ENCODE data around the gene B3GAT3. TPM values are rescaled to one million over a fixed set of nuclear protein-coding genes. Genes with fewer than 3 reads are reported as not detected.
A peak's percentile ranks its signal among the peaks of the same experiment; 100 is the strongest.

The B3GAT3 gene
- total RNA-seq, 4 donors from 2014 or later, result 28.0 to 47.4 (median 40.8) TPM

- Histone ChIP-seq H3K4me3 (peak overlapping the region; percentile 35 to 99 (median 87)), H3K27ac (peak overlapping the region; percentile 96 to 100 (median 98)), H3K36me3 (peaks cover 0 to 10% (median 5%) of the 10 kb centered on the region in 4 donors), H3K27me3 (no peaks in the 10 kb centered on the region), H3K9me3 (no peaks in the 10 kb centered on the region), H3K4me1 (peaks cover 13 to 49% (median 34%) of the 10 kb centered on the region in 4 donors)
- DNase-seq, result peak; percentile 74
- peak; percentile 34 to 55 (median 36) for TF ChIP-seq POLR2AphosphoS5 (IDR thresholded peaks at IDR 0.05)
- TF ChIP-seq EP300 (IDR thresholded peaks at IDR 0.05; ENCODE audit: low read depth), result no peak
- TF ChIP-seq CTCF (IDR thresholded peaks at IDR 0.05), result peak in 3 of 5 experiments; percentile 12 to 27 (median 14)
- TF ChIP-seq POLR2A (IDR thresholded peaks at IDR 0.05), result no peak
- intact Hi-C loops (cut with DNase I; ENCODE audit: low total_unique reads) (no loop called here), in situ Hi-C loops (cut with MboI; ENCODE audit: low pct_ligation_motif_present in 1 of 4, low pct_unique_long_range_greater_than_20kb in 1 of 4, low sequenced_read_pairs in 3 of 4) (no loop called here)
- WGBS, 2 donors (ENCODE audit: low coverage in 1 of 2), result 38% methylated on average over 47 of the region's 96 CpGs; no CpG with 5 or more reads in 1 of the 2 donors
These were observed 19.4 kb downstream of the B3GAT3 start for GRCh38 chr11:62602141-62603071.

DNA sequence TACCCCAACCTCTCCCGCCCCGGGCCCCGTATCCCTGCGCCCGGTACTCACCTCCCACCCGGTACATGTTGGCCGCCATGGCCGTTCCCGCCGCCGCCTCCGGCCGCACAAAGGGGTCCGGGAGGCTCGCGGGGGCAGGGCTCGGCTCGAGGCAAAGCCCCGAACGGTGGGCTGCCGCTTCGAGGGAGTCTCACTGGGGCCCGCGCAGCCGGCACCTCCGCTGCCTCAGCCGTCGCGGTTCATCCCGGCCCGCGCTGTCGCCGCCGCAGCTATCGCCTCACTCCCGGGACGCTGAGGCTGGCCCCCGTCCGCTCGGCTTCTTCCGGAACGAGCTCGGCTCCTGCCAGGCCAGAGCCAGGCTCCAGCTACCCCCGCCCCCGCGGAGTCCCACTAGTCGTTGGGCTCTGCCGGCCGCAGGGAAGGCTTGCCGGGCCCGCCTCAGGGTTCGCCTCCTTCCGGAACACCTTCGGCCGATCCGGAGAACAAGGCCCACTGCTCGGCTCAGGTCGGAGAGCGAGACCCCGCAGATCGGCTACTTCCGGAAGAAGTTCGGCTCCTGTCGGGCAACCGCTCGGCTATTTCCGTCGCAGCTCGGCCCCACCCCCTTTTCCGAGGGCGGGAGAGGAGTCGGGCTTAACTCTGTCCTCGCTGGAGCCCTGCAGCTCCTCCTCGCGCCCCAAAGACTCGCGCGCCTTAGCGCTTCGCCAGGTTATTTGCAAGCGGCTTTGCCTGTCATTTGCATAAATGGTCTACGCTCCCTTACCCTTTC, 20.2 kb downstream of the B3GAT3 start, which contains the start of gene MTA2:
TSS of gene MTA2 (minus strand) at position 494 of the 769 bp plus-strand sequence. CDS start at position 79, 415 bp downstream.
- Histone ChIP-seq H3K27me3 (no peaks in the 10 kb centered on the region), H3K9me3 (no peaks in the 10 kb centered on the region), H3K4me1 (peaks cover 13 to 45% (median 34%) of the 10 kb centered on the region in 4 donors), H3K27ac (peak within 1 kb of the TSS; percentile 96 to 100 (median 98)), H3K4me3 (peak within 1 kb of the TSS; percentile 71 to 99 (median 87)), H3K36me3 (peaks cover 0 to 18% (median 9%) of the 10 kb centered on the region in 4 donors)
- peak; percentile 99 for DNase-seq
- in situ Hi-C loops (cut with MboI; ENCODE audit: low pct_ligation_motif_present in 1 of 4, low pct_unique_long_range_greater_than_20kb in 1 of 4, low sequenced_read_pairs in 3 of 4) (no loop called here), intact Hi-C loops (cut with DNase I; ENCODE audit: low total_unique reads) (no loop called here)
- WGBS, 2 donors (ENCODE audit: low coverage in 1 of 2), result 0% methylated on average over 56 of the region's 83 CpGs; no CpG with 5 or more reads in 1 of the 2 donors
- TF ChIP-seq POLR2A (IDR thresholded peaks at IDR 0.05), result peak; percentile 73
- TF ChIP-seq CTCF (IDR thresholded peaks at IDR 0.05), result no peak
- TF ChIP-seq POLR2AphosphoS5 (IDR thresholded peaks at IDR 0.05), result peak; percentile 70 to 87 (median 83)
- no peak for TF ChIP-seq EP300 (IDR thresholded peaks at IDR 0.05; ENCODE audit: low read depth)

DNA sequence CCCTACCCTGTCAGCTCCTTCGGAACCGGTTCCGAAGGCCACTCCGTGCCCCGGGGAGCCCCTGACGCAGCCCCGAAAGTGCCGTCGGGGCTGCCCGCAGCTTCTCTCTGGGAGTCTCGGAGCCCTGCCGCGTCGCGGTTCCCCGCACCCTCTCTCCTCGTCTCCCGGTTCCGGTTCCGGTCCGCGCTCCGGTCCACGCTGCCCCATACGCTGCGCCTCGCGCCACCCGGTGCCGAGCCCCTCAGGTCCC, 20.7 kb downstream of the B3GAT3 start:
- WGBS, 2 donors (ENCODE audit: low coverage in 1 of 2), result 0% methylated on average over 20 of the region's 30 CpGs; no CpG with 5 or more reads in 1 of the 2 donors
- in situ Hi-C loops (cut with MboI; ENCODE audit: low pct_ligation_motif_present in 1 of 4, low pct_unique_long_range_greater_than_20kb in 1 of 4, low sequenced_read_pairs in 3 of 4), result no loop called here
- peaks cover 13 to 45% (median 34%) of the 10 kb centered on the region in 4 donors for H3K4me1 ChIP-seq
- H3K36me3 ChIP-seq, result peaks cover 0 to 23% (median 11%) of the 10 kb centered on the region in 4 donors
- DNase-seq, result peak; percentile 55
- peak overlapping the region; percentile 71 to 99 (median 87) for H3K4me3 ChIP-seq
- no peaks in the 10 kb centered on the region for H3K27me3 ChIP-seq
- intact Hi-C loops (cut with DNase I; ENCODE audit: low total_unique reads), result no loop called here
- TF ChIP-seq POLR2AphosphoS5 (IDR thresholded peaks at IDR 0.05), result no peak
- no peak for TF ChIP-seq CTCF (IDR thresholded peaks at IDR 0.05)
- TF ChIP-seq POLR2A (IDR thresholded peaks at IDR 0.05), result no peak
- TF ChIP-seq EP300 (IDR thresholded peaks at IDR 0.05; ENCODE audit: low read depth), result no peak
- peak overlapping the region; percentile 96 to 100 (median 98) for H3K27ac ChIP-seq
- H3K9me3 ChIP-seq, result no peaks in the 10 kb centered on the region
